Measurements from ENCODE around the gene HSD11B2.

The HSD11B2 gene

GRCh38 chr16:67430977-67431774 lies at the start of gene HSD11B2:
Gene HSD11B2 (plus strand): TSS chr16:67431121. CDS start chr16:67431249, 128 bp downstream.
- intact Hi-C loops (cut with micrococcal nuclease), result no loop called here
- H3K9me3 Mint-ChIP-seq, result no peaks in the 10 kb centered on the region
- H3K4me3 Mint-ChIP-seq, result peak within 1 kb of the TSS; percentile 76
- peaks cover 31% of the 10 kb centered on the region for H3K36me3 Mint-ChIP-seq (ENCODE audit: low read depth)
- H3K4me1 Mint-ChIP-seq (ENCODE audit: low read depth), result peaks cover 51% of the 10 kb centered on the region
- H3K27me3 Mint-ChIP-seq, result peaks cover 68% of the 10 kb centered on the region
- H3K27ac Mint-ChIP-seq, result peak within 1 kb of the TSS; percentile 62

GRCh38 chr16:67383284-67383683 lies 47.6 kb upstream of the HSD11B2 start:
- no peak overlapping the region for H3K4me3 Mint-ChIP-seq
- H3K36me3 Mint-ChIP-seq (ENCODE audit: low read depth), result no peaks in the 10 kb centered on the region
- intact Hi-C loops (cut with micrococcal nuclease), result no loop called here
- peaks cover 45% of the 10 kb centered on the region for H3K27me3 Mint-ChIP-seq
- no peaks in the 10 kb centered on the region for H3K4me1 Mint-ChIP-seq (ENCODE audit: low read depth)
- H3K27ac Mint-ChIP-seq, result no peak overlapping the region
- no peaks in the 10 kb centered on the region for H3K9me3 Mint-ChIP-seq

- Mint-ChIP-seq H3K4me3 (no peak overlapping the region), H3K9me3 (no peaks in the 10 kb centered on the region), H3K27me3 (peaks cover 57% of the 10 kb centered on the region), H3K36me3 (ENCODE audit: low read depth) (no peaks in the 10 kb centered on the region), H3K4me1 (ENCODE audit: low read depth) (peaks cover 8% of the 10 kb centered on the region), H3K27ac (no peak overlapping the region)
- intact Hi-C loops (cut with micrococcal nuclease), result no loop called here
Measured at GRCh38 chr16:67384778-67385510, 46.0 kb upstream of the HSD11B2 start.

GRCh38 chr16:67386861-67387455 lies 44.0 kb upstream of the HSD11B2 start:
- H3K9me3 Mint-ChIP-seq, result no peaks in the 10 kb centered on the region
- H3K4me1 Mint-ChIP-seq (ENCODE audit: low read depth), result peaks cover 28% of the 10 kb centered on the region
- peaks cover 65% of the 10 kb centered on the region for H3K27me3 Mint-ChIP-seq
- intact Hi-C loops (cut with micrococcal nuclease), result no loop called here
- H3K27ac Mint-ChIP-seq, result no peak overlapping the region
- no peak overlapping the region for H3K4me3 Mint-ChIP-seq
- no peaks in the 10 kb centered on the region for H3K36me3 Mint-ChIP-seq (ENCODE audit: low read depth)

GRCh38 chr16:67387479-67388079 lies 43.3 kb upstream of the HSD11B2 start:
- Mint-ChIP-seq H3K4me3 (no peak overlapping the region), H3K36me3 (ENCODE audit: low read depth) (no peaks in the 10 kb centered on the region), H3K27me3 (peaks cover 69% of the 10 kb centered on the region), H3K9me3 (no peaks in the 10 kb centered on the region), H3K27ac (no peak overlapping the region), H3K4me1 (ENCODE audit: low read depth) (peaks cover 34% of the 10 kb centered on the region)
- intact Hi-C loops (cut with micrococcal nuclease), result no loop called here

- intact Hi-C loops (cut with micrococcal nuclease), result no loop called here
- Mint-ChIP-seq H3K27ac (no peak overlapping the region), H3K27me3 (peaks cover 75% of the 10 kb centered on the region), H3K4me1 (ENCODE audit: low read depth) (peaks cover 40% of the 10 kb centered on the region), H3K9me3 (no peaks in the 10 kb centered on the region), H3K36me3 (ENCODE audit: low read depth) (no peaks in the 10 kb centered on the region), H3K4me3 (no peak overlapping the region)
Measured at GRCh38 chr16:67388191-67388590, 42.7 kb upstream of the HSD11B2 start.

- Mint-ChIP-seq H3K27ac (no peak overlapping the region), H3K36me3 (ENCODE audit: low read depth) (no peaks in the 10 kb centered on the region), H3K9me3 (no peaks in the 10 kb centered on the region), H3K4me3 (no peak overlapping the region), H3K4me1 (ENCODE audit: low read depth) (peaks cover 44% of the 10 kb centered on the region), H3K27me3 (peaks cover 78% of the 10 kb centered on the region)
- intact Hi-C loops (cut with micrococcal nuclease), result no loop called here
Measured at GRCh38 chr16:67388591-67388990, 42.3 kb upstream of the HSD11B2 start.

GRCh38 chr16:67389911-67390815 lies 40.8 kb upstream of the HSD11B2 start:
- peaks cover 58% of the 10 kb centered on the region for H3K4me1 Mint-ChIP-seq (ENCODE audit: low read depth)
- peak overlapping the region; percentile 9 for H3K27ac Mint-ChIP-seq
- peaks cover 78% of the 10 kb centered on the region for H3K27me3 Mint-ChIP-seq
- peak overlapping the region; percentile 24 for H3K4me3 Mint-ChIP-seq
- intact Hi-C loops (cut with micrococcal nuclease), result loop anchor here (5.0 kb wide), 1 partner anchor 113 kb away; the partner anchor contains the start of gene PLEKHG4
- H3K9me3 Mint-ChIP-seq, result no peaks in the 10 kb centered on the region
- no peaks in the 10 kb centered on the region for H3K36me3 Mint-ChIP-seq (ENCODE audit: low read depth)

- intact Hi-C loops (cut with micrococcal nuclease), result loop anchor here (5.0 kb wide), 1 partner anchor 114 kb away; the partner anchor contains the start of gene PLEKHG4
- peaks cover 73% of the 10 kb centered on the region for H3K27me3 Mint-ChIP-seq
Measured at GRCh38 chr16:67390816-67391423, 40.0 kb upstream of the HSD11B2 start.

GRCh38 chr16:67391424-67392300 lies 39.3 kb upstream of the HSD11B2 start:
- no peak overlapping the region for H3K4me3 Mint-ChIP-seq
- intact Hi-C loops (cut with micrococcal nuclease), result loop anchor here (5.0 kb wide), 1 partner anchor 114 kb away; the partner anchor contains the start of gene PLEKHG4
- H3K9me3 Mint-ChIP-seq, result no peaks in the 10 kb centered on the region
- H3K4me1 Mint-ChIP-seq (ENCODE audit: low read depth), result peaks cover 72% of the 10 kb centered on the region
- peaks cover 70% of the 10 kb centered on the region for H3K27me3 Mint-ChIP-seq
- H3K36me3 Mint-ChIP-seq (ENCODE audit: low read depth), result no peaks in the 10 kb centered on the region
- H3K27ac Mint-ChIP-seq, result no peak overlapping the region

More at GRCh38 chr16:67390816-67391423, 40.0 kb upstream of the HSD11B2 start:
- peaks cover 66% of the 10 kb centered on the region for H3K4me1 Mint-ChIP-seq (ENCODE audit: low read depth)
- no peak overlapping the region for H3K27ac Mint-ChIP-seq
- H3K9me3 Mint-ChIP-seq, result no peaks in the 10 kb centered on the region
- no peak overlapping the region for H3K4me3 Mint-ChIP-seq
- H3K36me3 Mint-ChIP-seq (ENCODE audit: low read depth), result no peaks in the 10 kb centered on the region

GRCh38 chr16:67392301-67393059 lies 38.4 kb upstream of the HSD11B2 start:
- no peak overlapping the region for H3K4me3 Mint-ChIP-seq
- no peaks in the 10 kb centered on the region for H3K9me3 Mint-ChIP-seq

More at GRCh38 chr16:67392301-67393059, 38.4 kb upstream of the HSD11B2 start:
- no peaks in the 10 kb centered on the region for H3K36me3 Mint-ChIP-seq (ENCODE audit: low read depth)
- H3K27ac Mint-ChIP-seq, result no peak overlapping the region
- H3K27me3 Mint-ChIP-seq, result peaks cover 68% of the 10 kb centered on the region
- H3K4me1 Mint-ChIP-seq (ENCODE audit: low read depth), result peaks cover 72% of the 10 kb centered on the region
- intact Hi-C loops (cut with micrococcal nuclease), result loop anchor here (5.0 kb wide), 1 partner anchor 115 kb away; the partner anchor contains the start of gene PLEKHG4
